Ishikawa (cell line): ENCODE data around the gene FAM20C.

Experiments used
- CEBPB ChIP-seq: IDR thresholded peaks from 2 replicates; pipeline ENCODE4 v1.6.1; 2012
- FOXM1 ChIP-seq: IDR thresholded peaks from 2 replicates; pipeline ENCODE4 v1.6.1; 2012; ENCODE audit warnings: low read depth, borderline replicate concordance
- TAF1 ChIP-seq: IDR thresholded peaks from 2 replicates; pipeline ENCODE4 v1.6.1; 2012; ENCODE audit warnings: low read depth, mild to moderate bottlenecking

DNA sequence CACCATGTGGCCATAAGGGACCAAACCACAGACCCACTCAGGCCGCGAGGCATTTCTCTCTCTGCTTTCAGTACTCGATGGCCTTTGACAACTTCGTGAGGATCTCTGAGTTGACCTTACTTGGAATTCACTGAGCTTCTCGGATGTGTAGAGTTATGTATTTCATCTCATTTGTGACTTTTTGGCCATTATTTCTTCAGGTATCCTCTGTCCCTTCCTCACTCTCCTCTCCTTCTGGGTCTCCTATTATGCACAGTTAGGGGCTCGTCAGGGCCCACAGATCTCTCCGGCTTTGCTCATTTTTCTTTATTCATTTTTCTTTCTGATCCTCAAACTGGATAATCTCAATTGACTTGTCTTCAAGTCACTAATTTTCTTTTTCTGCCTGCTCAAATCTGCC, 81.0 kb downstream of the FAM20C start:
- TF ChIP-seq CEBPB (no peak), TAF1 (no peak), FOXM1 (no peak)
